A673 (cell line): ENCODE results near the gene TMEM171.

Experiments
- CTCF ChIP-seq: fragments of 300-800, 200-600 bp; sonication (generic); conservative IDR thresholded peaks from 2 replicates; pipeline ENCODE4 v1.5.1; 2017; ENCODE audit warnings: low read depth, mild to moderate bottlenecking, antibody characterized with exemption, low read length, moderate library complexity, mixed read lengths
- EZH2 ChIP-seq: fragments of 200-600 bp; sonication (generic); IDR thresholded peaks from 2 replicates; pipeline ENCODE4 v1.6.1; 2017; ENCODE audit warnings: borderline replicate concordance, low read depth, mild to moderate bottlenecking, mixed read lengths, antibody characterized with exemption, low read length; ENCODE audit not compliant: poor library complexity, severe bottlenecking

GRCh38 chr5:73172951-73173350, 52.6 kb downstream of the TMEM171 start, which contains the start of gene TMEM174:
- TF ChIP-seq CTCF (no peak), EZH2 (no peak)
